Measurements from ENCODE around the gene TXK. TPM values are rescaled to one million over a fixed set of nuclear protein-coding genes. Genes with fewer than 3 reads are reported as not detected.
"Not testable (repeated sequence)": the region's sequence is repeated elsewhere in the genome, so short reads cannot be mapped to it uniquely, and the experiment has no call there.

The TXK gene
- total RNA-seq, 1 experiment from 2014 or later, result 1.7 TPM

DNA sequence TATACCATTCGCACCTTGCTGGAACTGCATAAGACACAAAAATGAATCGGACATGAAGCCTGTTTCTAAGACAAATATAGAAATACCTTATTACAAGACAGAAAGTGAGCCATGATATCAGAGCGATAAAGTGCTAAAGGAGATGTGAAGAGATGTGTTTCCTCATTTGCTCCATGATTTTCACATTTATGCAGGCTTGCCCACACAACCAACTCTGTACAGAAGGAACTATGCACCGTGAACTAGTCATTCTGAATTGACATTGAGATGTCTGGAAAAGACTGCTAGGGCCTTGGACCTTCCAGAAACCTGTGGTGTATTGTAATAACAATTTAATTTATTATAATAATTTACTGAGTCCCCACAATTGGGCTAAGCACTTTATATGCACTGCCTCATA, 38.6 kb upstream of the TXK start:
- no TSS peak for BruUV-seq (replicated peaks)
- no peak overlapping the region for H3K4me3 ChIP-seq (ENCODE audit: low read depth, low read length)
- no peaks in the 10 kb centered on the region for H3K9me3 Mint-ChIP-seq (ENCODE audit: unreplicated experiment)
- TF ChIP-seq, protein P1, sequence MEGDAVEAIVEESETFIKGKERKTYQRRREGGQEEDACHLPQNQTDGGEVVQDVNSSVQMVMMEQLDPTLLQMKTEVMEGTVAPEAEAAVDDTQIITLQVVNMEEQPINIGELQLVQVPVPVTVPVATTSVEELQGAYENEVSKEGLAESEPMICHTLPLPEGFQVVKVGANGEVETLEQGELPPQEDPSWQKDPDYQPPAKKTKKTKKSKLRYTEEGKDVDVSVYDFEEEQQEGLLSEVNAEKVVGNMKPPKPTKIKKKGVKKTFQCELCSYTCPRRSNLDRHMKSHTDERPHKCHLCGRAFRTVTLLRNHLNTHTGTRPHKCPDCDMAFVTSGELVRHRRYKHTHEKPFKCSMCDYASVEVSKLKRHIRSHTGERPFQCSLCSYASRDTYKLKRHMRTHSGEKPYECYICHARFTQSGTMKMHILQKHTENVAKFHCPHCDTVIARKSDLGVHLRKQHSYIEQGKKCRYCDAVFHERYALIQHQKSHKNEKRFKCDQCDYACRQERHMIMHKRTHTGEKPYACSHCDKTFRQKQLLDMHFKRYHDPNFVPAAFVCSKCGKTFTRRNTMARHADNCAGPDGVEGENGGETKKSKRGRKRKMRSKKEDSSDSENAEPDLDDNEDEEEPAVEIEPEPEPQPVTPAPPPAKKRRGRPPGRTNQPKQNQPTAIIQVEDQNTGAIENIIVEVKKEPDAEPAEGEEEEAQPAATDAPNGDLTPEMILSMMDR (IDR thresholded peaks at IDR 0.05; ENCODE audit: insufficient read depth in 1 of 2, low read depth in 1 of 2, low read length in 1 of 2, severe bottlenecking in 1 of 2, unreplicated experiment in 1 of 2), result no peak
- no peaks in the 10 kb centered on the region for H3K27me3 Mint-ChIP-seq (ENCODE audit: insufficient read depth, unreplicated experiment)
- intact Hi-C loops (cut with micrococcal nuclease; ENCODE audit: unreplicated experiment), result no loop called here
- H3K4me1 ChIP-seq, result no peaks in the 10 kb centered on the region
- H3K36me3 ChIP-seq (ENCODE audit: control insufficient read depth, insufficient read depth, low read length), result no peaks in the 10 kb centered on the region
- ChIA-PET CTCF (no interaction called here), POLR2A (no interaction called here)
- no peaks in the 10 kb centered on the region for H3K36me3 Mint-ChIP-seq (ENCODE audit: insufficient read depth, unreplicated experiment)
- no peak overlapping the region for H3K27ac Mint-ChIP-seq (ENCODE audit: unreplicated experiment)
- H3K4me1 Mint-ChIP-seq (ENCODE audit: low read depth, unreplicated experiment), result no peaks in the 10 kb centered on the region
- no peaks in the 10 kb centered on the region for H3K9me3 ChIP-seq
- DNase-seq, result no peak
- no peaks in the 10 kb centered on the region for H3K27me3 ChIP-seq (replicated peaks; ENCODE audit: control insufficient read depth, insufficient read depth, low read length)
- no peak overlapping the region for H3K4me3 Mint-ChIP-seq (ENCODE audit: unreplicated experiment)

DNA sequence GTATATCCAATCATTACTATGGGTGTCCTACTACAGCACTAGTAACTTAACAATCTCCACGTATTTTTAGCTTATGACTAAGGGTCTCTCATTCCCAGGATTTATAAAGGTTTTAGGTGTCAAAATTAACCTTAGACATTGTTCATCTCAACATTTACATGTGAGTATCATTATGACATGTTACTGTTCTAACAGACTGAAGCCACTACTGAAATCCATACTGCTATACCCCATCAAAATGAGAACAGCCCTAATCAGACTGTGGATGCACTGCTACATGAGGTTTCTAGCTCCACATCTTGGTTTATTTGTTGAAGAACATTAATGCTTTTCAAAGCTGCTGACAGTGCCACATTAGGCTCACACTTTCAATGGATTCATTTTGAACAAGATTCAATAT, 35.6 kb upstream of the TXK start:
- BruUV-seq (replicated peaks), result no TSS peak
- H3K4me3 ChIP-seq (ENCODE audit: low read depth, low read length), result no peak overlapping the region
- Mint-ChIP-seq H3K27me3 (ENCODE audit: insufficient read depth, unreplicated experiment) (no peaks in the 10 kb centered on the region), H3K9me3 (ENCODE audit: unreplicated experiment) (no peaks in the 10 kb centered on the region), H3K36me3 (ENCODE audit: insufficient read depth, unreplicated experiment) (no peaks in the 10 kb centered on the region), H3K4me3 (ENCODE audit: unreplicated experiment) (no peak overlapping the region), H3K27ac (ENCODE audit: unreplicated experiment) (no peak overlapping the region), H3K4me1 (ENCODE audit: low read depth, unreplicated experiment) (no peaks in the 10 kb centered on the region)
- intact Hi-C loops (cut with micrococcal nuclease; ENCODE audit: unreplicated experiment), result no loop called here
- POLR2A ChIA-PET, result no interaction called here
- TF ChIP-seq, protein P1 (IDR thresholded peaks at IDR 0.05; ENCODE audit: insufficient read depth in 1 of 2, low read depth in 1 of 2, low read length in 1 of 2, severe bottlenecking in 1 of 2, unreplicated experiment in 1 of 2), result no peak
- H3K36me3 ChIP-seq (ENCODE audit: control insufficient read depth, insufficient read depth, low read length), result no peaks in the 10 kb centered on the region
- H3K4me1 ChIP-seq, result no peaks in the 10 kb centered on the region
- H3K27me3 ChIP-seq (replicated peaks; ENCODE audit: control insufficient read depth, insufficient read depth, low read length), result no peaks in the 10 kb centered on the region
- no peaks in the 10 kb centered on the region for H3K9me3 ChIP-seq
- CTCF ChIA-PET, result no interaction called here
- DNase-seq, result no peak

DNA sequence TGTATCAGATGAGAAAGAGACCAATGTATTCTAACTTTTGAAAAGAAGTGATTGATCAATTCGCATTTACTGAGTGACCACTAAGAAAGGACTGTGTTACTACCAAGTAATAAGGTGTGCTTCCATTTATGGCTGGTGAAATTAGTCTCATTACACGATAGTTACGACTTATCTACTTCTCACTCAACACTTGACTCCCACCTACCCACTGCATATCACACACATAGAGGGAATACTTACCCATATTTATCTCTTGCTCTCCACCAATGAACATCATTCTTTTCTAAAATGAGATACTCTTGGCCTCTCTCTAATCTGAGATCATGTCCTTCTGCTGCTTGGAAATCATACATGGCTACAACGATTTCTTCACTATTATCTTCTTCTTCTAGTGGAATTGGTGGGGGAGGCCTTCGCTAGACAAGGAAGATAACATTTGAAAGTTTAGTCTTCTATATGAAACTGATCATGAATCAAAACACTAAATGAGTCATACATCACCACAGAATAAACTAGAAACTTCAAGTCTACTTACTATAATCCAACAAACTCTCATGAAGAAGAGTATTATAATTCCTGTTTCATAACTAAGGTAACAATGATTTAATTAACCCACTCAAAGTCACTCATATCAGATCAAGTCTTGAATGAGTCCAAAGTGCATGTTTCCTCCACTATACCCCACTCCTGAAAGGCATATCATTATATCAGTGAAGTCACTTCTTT, 33.7 kb upstream of the TXK start:
- no peaks in the 10 kb centered on the region for H3K9me3 Mint-ChIP-seq (ENCODE audit: unreplicated experiment)
- no peaks in the 10 kb centered on the region for H3K4me1 ChIP-seq
- H3K9me3 ChIP-seq, result no peaks in the 10 kb centered on the region
- no TSS peak for BruUV-seq (replicated peaks)
- no peaks in the 10 kb centered on the region for H3K36me3 ChIP-seq (ENCODE audit: control insufficient read depth, insufficient read depth, low read length)
- CTCF ChIA-PET, result no interaction called here
- no peaks in the 10 kb centered on the region for H3K27me3 Mint-ChIP-seq (ENCODE audit: insufficient read depth, unreplicated experiment)
- H3K27me3 ChIP-seq (replicated peaks; ENCODE audit: control insufficient read depth, insufficient read depth, low read length), result no peaks in the 10 kb centered on the region
- H3K27ac Mint-ChIP-seq (ENCODE audit: unreplicated experiment), result no peak overlapping the region
- POLR2A ChIA-PET, result no interaction called here
- H3K4me3 ChIP-seq (ENCODE audit: low read depth, low read length), result no peak overlapping the region
- H3K36me3 Mint-ChIP-seq (ENCODE audit: insufficient read depth, unreplicated experiment), result no peaks in the 10 kb centered on the region
- H3K4me1 Mint-ChIP-seq (ENCODE audit: low read depth, unreplicated experiment), result peaks cover 1% of the 10 kb centered on the region
- no peak for DNase-seq
- TF ChIP-seq, protein P1 (IDR thresholded peaks at IDR 0.05; ENCODE audit: insufficient read depth in 1 of 2, low read depth in 1 of 2, low read length in 1 of 2, severe bottlenecking in 1 of 2, unreplicated experiment in 1 of 2), result no peak
- H3K4me3 Mint-ChIP-seq (ENCODE audit: unreplicated experiment), result no peak overlapping the region
- intact Hi-C loops (cut with micrococcal nuclease; ENCODE audit: unreplicated experiment), result no loop called here

DNA sequence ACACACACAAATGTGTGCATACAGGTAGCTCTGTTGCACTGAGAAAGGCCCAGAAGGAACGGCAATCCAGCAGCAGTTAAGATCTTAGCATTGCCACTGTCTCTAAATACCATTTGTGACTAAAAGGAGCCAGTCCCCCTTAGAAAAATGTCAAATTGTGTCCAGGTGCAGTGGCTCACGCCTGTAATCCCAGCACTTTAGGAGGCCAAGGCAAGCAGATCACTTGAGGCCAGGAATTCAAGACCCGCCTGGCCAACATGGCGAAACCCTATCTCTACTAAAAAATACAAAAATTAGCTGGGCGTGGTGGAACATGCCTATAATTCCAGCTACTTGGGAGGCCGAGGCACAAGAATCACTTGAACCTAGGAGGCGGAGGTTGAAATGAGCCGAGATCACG, 30.5 kb upstream of the TXK start:
- H3K9me3 Mint-ChIP-seq (ENCODE audit: unreplicated experiment); H3K27ac Mint-ChIP-seq (ENCODE audit: unreplicated experiment); H3K9me3 ChIP-seq; H3K36me3 Mint-ChIP-seq (ENCODE audit: insufficient read depth, unreplicated experiment); intact Hi-C loops (cut with micrococcal nuclease; ENCODE audit: unreplicated experiment); BruUV-seq (replicated peaks); DNase-seq; H3K36me3 ChIP-seq (ENCODE audit: control insufficient read depth, insufficient read depth, low read length); H3K4me1 ChIP-seq; H3K4me3 Mint-ChIP-seq (ENCODE audit: unreplicated experiment); H3K4me3 ChIP-seq (ENCODE audit: low read depth, low read length); H3K27me3 ChIP-seq (replicated peaks; ENCODE audit: control insufficient read depth, insufficient read depth, low read length); POLR2A ChIA-PET; H3K27me3 Mint-ChIP-seq (ENCODE audit: insufficient read depth, unreplicated experiment): not testable (repeated sequence)
- CTCF ChIA-PET, result interaction anchor here (0.5 kb wide), 1 partner anchor 33 kb away, joined by 3 read pairs; no protein-coding TSS in a partner anchor
- peaks cover 11% of the 10 kb centered on the region for H3K4me1 Mint-ChIP-seq (ENCODE audit: low read depth, unreplicated experiment)
